GM21825 (cell line): Measurements from ENCODE around the gene ADPRHL1.

Source experiments
- ATAC-seq: cut with Tn5 transposase; IDR thresholded peaks from one replicate; pipeline ENCODE4 v1.9.1; 2021; ENCODE audit warnings: mild to moderate bottlenecking, moderate library complexity; ENCODE audit not compliant: unreplicated experiment

ADPRHL1 gene

GRCh38 chr13:113354831-113355610 is 98.3 kb downstream of the ADPRHL1 start:
- no peak for ATAC-seq

- ATAC-seq = no peak
Observed at GRCh38 chr13:113353254-113353653, 100.0 kb downstream of the ADPRHL1 start.

DNA sequence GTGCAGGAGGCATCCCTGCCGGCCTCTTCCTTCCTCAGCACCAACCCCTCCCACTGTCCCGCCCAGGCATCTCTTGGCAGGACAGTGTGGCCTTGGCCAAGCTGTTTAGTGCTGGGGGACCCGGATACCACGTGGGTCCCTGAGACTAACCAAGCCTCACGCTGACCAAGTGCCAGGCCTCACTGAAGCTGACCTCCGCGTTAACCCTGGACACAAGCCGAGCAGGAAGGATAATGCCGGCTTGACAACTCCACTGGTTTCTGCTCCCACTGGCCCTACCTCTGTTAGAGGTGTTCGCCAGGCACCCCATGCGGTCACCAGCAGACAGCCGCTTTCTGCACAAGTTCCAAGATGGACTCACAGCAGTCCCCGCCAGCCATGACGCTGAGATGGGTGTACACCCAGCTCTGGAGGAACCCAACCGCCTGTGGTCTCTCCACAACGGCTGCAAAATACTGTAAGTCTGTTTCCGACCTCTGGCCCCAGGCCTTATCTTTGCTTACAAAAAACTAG is 101.7 kb downstream of the ADPRHL1 start:
- ATAC-seq = no peak

GRCh38 chr13:113350938-113351335 is 102.4 kb downstream of the ADPRHL1 start:
- ATAC-seq = no peak

- ATAC-seq = no peak
Observed at GRCh38 chr13:113350065-113350937, 103.0 kb downstream of the ADPRHL1 start.
